Activated naive CD4-positive, alpha-beta T cell treated with anti-CD3 and anti-CD28 coated beads, Interleukin-2, amount 50 U/mL, for 24 hours (primary cell): Measurements from ENCODE around the gene CDH23.

Experiments
- H3K27ac Mint-ChIP-seq: one replicate; pipeline ENCODE4 v1.8.0; 2021; ENCODE audit warnings: mild to moderate bottlenecking, mixed read lengths
- H3K27me3 Mint-ChIP-seq: one replicate; pipeline ENCODE4 v1.8.0; 2021; ENCODE audit warnings: mixed read lengths
- H3K36me3 Mint-ChIP-seq: one replicate; pipeline ENCODE4 v1.8.0; 2021; ENCODE audit warnings: mixed read lengths
- H3K4me1 Mint-ChIP-seq: one replicate; pipeline ENCODE4 v1.8.0; 2021; ENCODE audit warnings: mixed read lengths
- H3K4me3 Mint-ChIP-seq: one replicate; pipeline ENCODE4 v1.8.0; 2021; ENCODE audit warnings: mild to moderate bottlenecking, mixed read lengths
- H3K9me3 Mint-ChIP-seq: one replicate; pipeline ENCODE4 v1.8.0; 2021; ENCODE audit warnings: mixed read lengths

Gene CDH23

GRCh38 chr10:71502851-71503250 lies 106.1 kb downstream of the CDH23 start:
- H3K9me3 Mint-ChIP-seq, result no peaks in the 10 kb centered on the region
- H3K27me3 Mint-ChIP-seq, result no peaks in the 10 kb centered on the region
- no peaks in the 10 kb centered on the region for H3K36me3 Mint-ChIP-seq
- no peaks in the 10 kb centered on the region for H3K4me1 Mint-ChIP-seq
- no peak overlapping the region for H3K4me3 Mint-ChIP-seq
- H3K27ac Mint-ChIP-seq, result no peak overlapping the region

DNA sequence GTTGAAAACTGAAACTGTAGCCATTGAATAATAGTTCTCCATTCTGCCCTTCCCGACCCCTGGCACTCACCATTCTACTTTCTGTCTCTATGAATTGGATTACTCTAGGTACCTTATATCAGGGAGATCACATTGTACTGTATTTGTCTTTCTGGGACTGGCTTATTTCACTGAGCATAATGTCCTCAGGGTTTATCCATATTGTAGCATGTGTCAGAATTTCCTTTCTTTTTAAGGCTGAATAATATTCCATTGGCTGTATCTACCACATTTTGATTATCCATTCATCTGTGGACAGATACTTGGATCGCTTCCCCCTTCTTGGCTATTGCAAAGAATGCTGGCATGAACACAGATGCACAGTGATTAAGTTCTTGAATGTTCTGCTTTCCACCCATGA lies 107.4 kb downstream of the CDH23 start:
- Mint-ChIP-seq H3K36me3 (no peaks in the 10 kb centered on the region), H3K27me3 (no peaks in the 10 kb centered on the region), H3K27ac (no peak overlapping the region), H3K9me3 (no peaks in the 10 kb centered on the region), H3K4me1 (no peaks in the 10 kb centered on the region), H3K4me3 (no peak overlapping the region)

GRCh38 chr10:71504570-71504969 lies 107.8 kb downstream of the CDH23 start:
- Mint-ChIP-seq H3K27me3 (no peaks in the 10 kb centered on the region), H3K9me3 (no peaks in the 10 kb centered on the region), H3K4me3 (no peak overlapping the region), H3K4me1 (no peaks in the 10 kb centered on the region), H3K27ac (no peak overlapping the region), H3K36me3 (no peaks in the 10 kb centered on the region)

GRCh38 chr10:71505862-71506261 lies 109.1 kb downstream of the CDH23 start:
- Mint-ChIP-seq H3K9me3 (no peaks in the 10 kb centered on the region), H3K36me3 (no peaks in the 10 kb centered on the region), H3K27ac (no peak overlapping the region), H3K4me3 (no peak overlapping the region), H3K4me1 (no peaks in the 10 kb centered on the region), H3K27me3 (no peaks in the 10 kb centered on the region)

- no peaks in the 10 kb centered on the region for H3K36me3 Mint-ChIP-seq
- H3K27ac Mint-ChIP-seq, result no peak overlapping the region
- H3K4me3 Mint-ChIP-seq, result no peak overlapping the region
- no peaks in the 10 kb centered on the region for H3K4me1 Mint-ChIP-seq
- H3K27me3 Mint-ChIP-seq, result no peaks in the 10 kb centered on the region
- no peaks in the 10 kb centered on the region for H3K9me3 Mint-ChIP-seq
These were observed 112.7 kb downstream of the CDH23 start for GRCh38 chr10:71509444-71509843.

DNA sequence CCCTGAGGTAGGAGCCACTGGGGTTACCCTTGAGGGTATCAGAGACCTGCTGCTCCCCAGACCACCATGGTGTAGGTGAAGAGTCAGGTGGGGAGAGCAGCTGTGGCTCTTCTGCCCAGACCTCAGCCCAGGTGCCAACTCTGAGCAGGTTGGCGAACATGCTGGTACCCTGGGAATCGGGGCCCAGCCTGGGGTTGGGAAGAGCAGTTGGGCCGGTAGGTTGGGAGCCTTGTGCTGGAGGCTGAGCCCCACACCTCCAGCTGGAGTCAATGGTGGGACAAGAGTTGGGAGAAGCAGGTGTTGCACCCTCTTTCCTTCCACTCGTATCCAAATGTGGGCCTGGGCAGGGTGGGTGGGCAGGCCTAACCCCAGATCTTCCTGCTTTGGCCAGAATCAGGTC lies 114.5 kb downstream of the CDH23 start:
- Mint-ChIP-seq H3K4me1 (no peaks in the 10 kb centered on the region), H3K27me3 (no peaks in the 10 kb centered on the region), H3K27ac (no peak overlapping the region), H3K36me3 (no peaks in the 10 kb centered on the region), H3K4me3 (no peak overlapping the region), H3K9me3 (no peaks in the 10 kb centered on the region)

- no peaks in the 10 kb centered on the region for H3K4me1 Mint-ChIP-seq
- H3K27me3 Mint-ChIP-seq, result no peaks in the 10 kb centered on the region
- H3K36me3 Mint-ChIP-seq, result no peaks in the 10 kb centered on the region
These were observed 115.6 kb downstream of the CDH23 start for GRCh38 chr10:71512312-71512711.

DNA sequence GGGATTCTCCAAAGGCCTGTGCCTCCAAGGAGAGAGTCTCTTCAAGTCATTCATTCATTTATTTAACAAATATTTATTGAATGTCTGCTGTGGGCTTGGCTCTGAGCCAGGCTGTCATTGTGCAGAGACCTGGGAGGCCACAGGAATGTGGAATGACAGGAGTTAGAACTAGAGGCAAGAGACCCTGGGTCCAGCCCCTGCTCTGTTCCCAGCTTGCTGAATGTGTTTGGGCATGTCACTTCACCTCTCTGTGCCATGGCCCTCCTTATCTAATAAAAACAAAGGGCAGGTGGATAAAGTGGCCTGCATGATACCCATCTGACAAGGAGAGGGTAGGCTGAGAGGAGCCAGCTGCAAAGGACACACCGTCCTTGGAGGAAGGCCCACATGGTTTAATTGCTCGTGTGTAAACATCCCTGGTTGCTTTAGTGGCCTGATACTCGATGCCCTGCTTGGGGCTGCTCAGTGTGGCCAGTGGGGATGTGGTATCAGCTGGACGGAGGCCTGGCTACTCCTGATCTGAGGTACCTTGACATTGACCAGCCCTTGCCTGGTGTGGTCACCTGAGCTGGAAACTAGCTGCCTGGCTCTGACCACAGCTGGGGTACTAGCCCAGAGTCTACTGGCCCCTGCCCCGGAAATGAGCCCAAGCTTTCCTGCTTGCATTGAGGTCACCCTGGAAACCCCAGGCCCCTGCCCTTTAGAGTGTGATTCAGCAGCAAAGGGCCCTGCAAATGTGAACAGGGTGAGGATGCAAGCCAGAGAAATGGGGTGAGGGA lies 116.2 kb downstream of the CDH23 start:
- Mint-ChIP-seq H3K27ac (no peak overlapping the region), H3K27me3 (no peaks in the 10 kb centered on the region), H3K4me1 (no peaks in the 10 kb centered on the region), H3K4me3 (no peak overlapping the region), H3K9me3 (no peaks in the 10 kb centered on the region), H3K36me3 (no peaks in the 10 kb centered on the region)

More at GRCh38 chr10:71512312-71512711, 115.6 kb downstream of the CDH23 start:
- H3K9me3 Mint-ChIP-seq, result no peaks in the 10 kb centered on the region
- no peak overlapping the region for H3K4me3 Mint-ChIP-seq
- no peak overlapping the region for H3K27ac Mint-ChIP-seq

DNA sequence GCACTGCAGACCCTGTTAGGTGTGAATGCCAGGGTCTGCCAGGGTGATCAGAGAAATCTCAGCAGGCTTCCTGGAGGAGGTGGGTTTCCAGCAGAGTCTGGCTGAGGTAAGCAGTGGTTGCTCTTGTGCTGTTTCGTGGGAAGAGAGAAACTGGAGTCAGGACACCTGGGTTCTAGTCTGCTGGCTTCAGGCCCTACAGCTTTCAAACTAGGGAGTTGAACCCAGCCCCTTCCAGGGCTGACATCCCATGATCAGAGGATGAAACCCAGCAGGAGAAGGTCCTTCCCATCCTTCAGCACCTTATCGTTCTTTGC lies 116.8 kb downstream of the CDH23 start:
- no peak overlapping the region for H3K4me3 Mint-ChIP-seq
- no peaks in the 10 kb centered on the region for H3K4me1 Mint-ChIP-seq
- H3K36me3 Mint-ChIP-seq, result no peaks in the 10 kb centered on the region
- H3K9me3 Mint-ChIP-seq, result no peaks in the 10 kb centered on the region
- H3K27me3 Mint-ChIP-seq, result no peaks in the 10 kb centered on the region
- H3K27ac Mint-ChIP-seq, result no peak overlapping the region

- no peak overlapping the region for H3K4me3 Mint-ChIP-seq
- no peaks in the 10 kb centered on the region for H3K36me3 Mint-ChIP-seq
- no peaks in the 10 kb centered on the region for H3K4me1 Mint-ChIP-seq
- H3K9me3 Mint-ChIP-seq, result no peaks in the 10 kb centered on the region
- no peaks in the 10 kb centered on the region for H3K27me3 Mint-ChIP-seq
- H3K27ac Mint-ChIP-seq, result no peak overlapping the region
These were observed 117.2 kb downstream of the CDH23 start for GRCh38 chr10:71513936-71514335.

DNA sequence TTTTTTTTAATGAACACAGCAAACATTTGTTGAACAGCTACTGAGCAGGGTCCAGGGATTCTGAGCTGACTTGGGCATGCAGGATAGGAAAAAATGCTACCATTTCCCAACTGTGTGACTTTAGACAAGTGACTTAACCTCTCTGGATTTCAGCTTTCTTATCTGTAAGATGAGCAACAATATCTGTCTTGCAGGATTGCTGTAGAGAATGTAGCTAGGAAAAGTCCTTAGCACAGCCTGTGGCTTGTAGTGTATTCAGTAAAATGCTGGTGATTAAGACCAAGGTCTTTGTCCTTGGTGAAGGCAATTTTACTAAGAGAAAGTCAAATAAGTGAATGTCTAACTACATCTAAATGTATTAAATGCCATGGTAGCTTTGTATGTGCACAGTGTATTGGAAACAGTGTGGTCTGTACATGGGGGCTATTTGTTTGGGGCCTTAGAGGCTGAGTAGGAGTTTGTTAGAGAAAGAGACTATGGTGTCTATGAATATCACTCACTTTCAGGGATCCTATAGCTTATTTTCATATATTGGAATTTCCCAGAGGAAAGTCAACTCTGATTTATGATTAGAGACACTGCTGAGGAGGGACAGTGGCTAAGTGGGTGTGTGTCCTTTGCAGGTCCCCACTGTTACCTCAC lies 118.9 kb downstream of the CDH23 start:
- Mint-ChIP-seq H3K27me3 (no peaks in the 10 kb centered on the region), H3K4me3 (no peak overlapping the region), H3K36me3 (no peaks in the 10 kb centered on the region), H3K9me3 (no peaks in the 10 kb centered on the region), H3K4me1 (no peaks in the 10 kb centered on the region), H3K27ac (no peak overlapping the region)

DNA sequence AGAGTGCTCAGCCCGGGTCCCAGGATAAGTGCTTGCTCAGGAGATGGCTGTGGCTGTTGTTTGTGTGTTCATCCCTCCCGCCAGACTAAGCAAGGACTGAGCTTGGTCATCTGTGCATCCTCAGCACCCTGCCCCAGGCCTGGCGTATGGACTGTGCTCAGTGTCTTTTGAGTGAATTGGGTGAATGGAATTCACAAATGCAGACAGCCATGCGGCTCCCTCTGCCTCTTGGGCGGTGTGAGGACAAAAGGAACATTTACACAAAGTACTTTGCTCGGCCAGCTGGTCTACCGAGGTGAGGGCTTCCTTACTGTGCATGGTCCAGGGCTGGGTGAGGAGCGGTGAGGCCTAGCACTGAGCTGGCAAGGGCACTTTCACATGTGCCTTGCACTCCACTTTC lies 120.2 kb downstream of the CDH23 start:
- no peaks in the 10 kb centered on the region for H3K27me3 Mint-ChIP-seq
- H3K27ac Mint-ChIP-seq, result no peak overlapping the region
- no peaks in the 10 kb centered on the region for H3K9me3 Mint-ChIP-seq
- H3K36me3 Mint-ChIP-seq, result no peaks in the 10 kb centered on the region
- H3K4me3 Mint-ChIP-seq, result no peak overlapping the region
- H3K4me1 Mint-ChIP-seq, result no peaks in the 10 kb centered on the region

- no peaks in the 10 kb centered on the region for H3K27me3 Mint-ChIP-seq
- H3K4me1 Mint-ChIP-seq, result no peaks in the 10 kb centered on the region
- no peak overlapping the region for H3K27ac Mint-ChIP-seq
- no peaks in the 10 kb centered on the region for H3K9me3 Mint-ChIP-seq
- no peaks in the 10 kb centered on the region for H3K36me3 Mint-ChIP-seq
- H3K4me3 Mint-ChIP-seq, result no peak overlapping the region
These were observed 120.8 kb downstream of the CDH23 start for GRCh38 chr10:71517298-71518169.

- H3K36me3 Mint-ChIP-seq, result no peaks in the 10 kb centered on the region
- H3K27ac Mint-ChIP-seq, result no peak overlapping the region
- no peak overlapping the region for H3K4me3 Mint-ChIP-seq
- peaks cover 6% of the 10 kb centered on the region for H3K27me3 Mint-ChIP-seq
- no peaks in the 10 kb centered on the region for H3K9me3 Mint-ChIP-seq
- H3K4me1 Mint-ChIP-seq, result no peaks in the 10 kb centered on the region
These were observed 123.3 kb downstream of the CDH23 start for GRCh38 chr10:71520042-71520441.

DNA sequence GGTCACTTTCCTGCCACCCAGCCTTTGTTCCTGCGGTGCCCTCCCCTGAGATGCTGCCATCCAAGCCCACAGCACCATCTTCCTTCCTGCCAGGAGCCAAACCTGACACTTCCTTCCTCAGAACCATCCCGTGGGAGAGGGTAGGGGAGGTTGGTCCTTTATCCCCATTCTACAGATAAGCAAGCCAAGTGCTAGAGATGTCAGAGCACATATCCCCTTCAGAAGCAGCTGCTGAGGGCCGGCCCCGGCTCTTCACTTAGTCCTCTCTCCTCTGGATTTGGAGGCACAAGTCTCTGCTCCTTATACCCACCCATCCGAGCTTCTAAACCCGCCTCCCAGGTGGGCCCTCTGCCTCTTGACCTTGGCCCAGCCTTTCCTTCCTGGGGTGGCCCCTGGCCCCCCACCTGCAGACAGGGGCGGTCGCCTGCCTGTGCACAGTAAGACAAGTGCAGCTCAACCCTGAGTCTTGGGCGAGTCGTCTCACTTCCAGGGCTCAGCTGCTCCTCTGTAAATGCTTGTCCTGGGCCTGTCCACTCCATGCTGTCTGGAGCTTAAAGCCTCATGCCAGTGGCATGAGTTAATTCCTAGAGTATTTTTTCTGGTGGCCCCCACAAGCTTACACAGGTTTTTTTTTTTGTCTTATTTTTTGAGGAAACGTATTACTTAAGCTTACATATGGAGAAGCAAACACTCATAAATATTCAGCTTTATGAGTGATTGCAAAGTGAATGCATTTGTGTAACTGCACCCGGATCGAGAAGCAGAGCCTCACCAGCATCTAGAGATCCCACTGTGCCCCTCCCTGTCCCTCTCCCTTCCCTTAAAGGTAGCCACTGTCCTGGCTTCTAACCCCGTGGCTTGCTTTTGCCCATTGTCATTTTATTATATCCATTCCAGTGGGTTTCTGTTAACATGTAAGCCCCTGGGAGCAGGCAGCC lies 125.1 kb downstream of the CDH23 start:
- H3K27me3 Mint-ChIP-seq, result peaks cover 6% of the 10 kb centered on the region
- no peaks in the 10 kb centered on the region for H3K4me1 Mint-ChIP-seq
- H3K4me3 Mint-ChIP-seq, result no peak overlapping the region
- no peak overlapping the region for H3K27ac Mint-ChIP-seq
- H3K36me3 Mint-ChIP-seq, result no peaks in the 10 kb centered on the region
- H3K9me3 Mint-ChIP-seq, result no peaks in the 10 kb centered on the region
